HL-60/S4 (cell line): ENCODE data around the gene ERCC4.

Experiments
- in situ Hi-C: fragments of 300-500 bp; cut with MboI; formaldehyde crosslinking; loops from 2 replicates; pipeline ENCODE4 v1.14.3; 2022; ENCODE audit warnings: low sequenced_read_pairs

ERCC4 gene

GRCh38 chr16:13909872-13910303 lies 10.1 kb upstream of the ERCC4 start:
- in situ Hi-C loops = no loop called here

GRCh38 chr16:13911306-13911705 lies 8.6 kb upstream of the ERCC4 start:
- in situ Hi-C loops = no loop called here

GRCh38 chr16:13911871-13912270 lies 8.1 kb upstream of the ERCC4 start:
- in situ Hi-C loops = no loop called here

GRCh38 chr16:13912891-13913290 lies 7.1 kb upstream of the ERCC4 start:
- in situ Hi-C loops = no loop called here

- in situ Hi-C loops = no loop called here
Observed at GRCh38 chr16:13913374-13914292, 6.3 kb upstream of the ERCC4 start.

GRCh38 chr16:13915033-13915635 lies 4.8 kb upstream of the ERCC4 start:
- in situ Hi-C loops = no loop called here

- in situ Hi-C loops = no loop called here
Observed at GRCh38 chr16:13919330-13919682, 648 bp upstream of the ERCC4 start.

- in situ Hi-C loops = loop anchor here (10.0 kb wide), 1 partner anchor 604 kb away; no protein-coding TSS in a partner anchor
Observed at GRCh38 chr16:13920510-13920818, 510 bp downstream of the ERCC4 start.

GRCh38 chr16:13921328-13921727 lies 1.4 kb downstream of the ERCC4 start:
- in situ Hi-C loops = loop anchor here (10.0 kb wide), 1 partner anchor 603 kb away; no protein-coding TSS in a partner anchor

- in situ Hi-C loops = loop anchor here (10.0 kb wide), 1 partner anchor 601 kb away; no protein-coding TSS in a partner anchor
Observed at GRCh38 chr16:13923703-13924298, 3.8 kb downstream of the ERCC4 start.

- in situ Hi-C loops = loop anchor here (10.0 kb wide), 1 partner anchor 598 kb away; no protein-coding TSS in a partner anchor
Observed at GRCh38 chr16:13926464-13926863, 6.5 kb downstream of the ERCC4 start.

- in situ Hi-C loops = loop anchor here (10.0 kb wide), 1 partner anchor 598 kb away; no protein-coding TSS in a partner anchor
Observed at GRCh38 chr16:13926891-13927290, 6.9 kb downstream of the ERCC4 start.

GRCh38 chr16:13928646-13929045 lies 8.7 kb downstream of the ERCC4 start:
- in situ Hi-C loops = loop anchor here (10.0 kb wide), 1 partner anchor 596 kb away; no protein-coding TSS in a partner anchor

GRCh38 chr16:13931845-13932244 lies 11.9 kb downstream of the ERCC4 start:
- in situ Hi-C loops = no loop called here

- in situ Hi-C loops = no loop called here
Observed at GRCh38 chr16:13935408-13935807, 15.5 kb downstream of the ERCC4 start.

- in situ Hi-C loops = no loop called here
Observed at GRCh38 chr16:13936155-13936554, 16.2 kb downstream of the ERCC4 start.

GRCh38 chr16:13936596-13937081 lies 16.7 kb downstream of the ERCC4 start:
- in situ Hi-C loops = no loop called here

- in situ Hi-C loops = no loop called here
Observed at GRCh38 chr16:13937411-13937810, 17.5 kb downstream of the ERCC4 start.

- in situ Hi-C loops = no loop called here
Observed at GRCh38 chr16:13938480-13938879, 18.5 kb downstream of the ERCC4 start.

GRCh38 chr16:13939821-13940220 lies 19.9 kb downstream of the ERCC4 start:
- in situ Hi-C loops = no loop called here

GRCh38 chr16:13940397-13940933 lies 20.5 kb downstream of the ERCC4 start:
- in situ Hi-C loops = no loop called here
